Measurements from ENCODE around the gene TMC7. TPM values are rescaled to one million over a fixed set of nuclear protein-coding genes. Genes with fewer than 3 reads are reported as not detected.

TMC7 gene
- total RNA-seq, 1 donor from 2014 or later: 3.3 TPM

DNA sequence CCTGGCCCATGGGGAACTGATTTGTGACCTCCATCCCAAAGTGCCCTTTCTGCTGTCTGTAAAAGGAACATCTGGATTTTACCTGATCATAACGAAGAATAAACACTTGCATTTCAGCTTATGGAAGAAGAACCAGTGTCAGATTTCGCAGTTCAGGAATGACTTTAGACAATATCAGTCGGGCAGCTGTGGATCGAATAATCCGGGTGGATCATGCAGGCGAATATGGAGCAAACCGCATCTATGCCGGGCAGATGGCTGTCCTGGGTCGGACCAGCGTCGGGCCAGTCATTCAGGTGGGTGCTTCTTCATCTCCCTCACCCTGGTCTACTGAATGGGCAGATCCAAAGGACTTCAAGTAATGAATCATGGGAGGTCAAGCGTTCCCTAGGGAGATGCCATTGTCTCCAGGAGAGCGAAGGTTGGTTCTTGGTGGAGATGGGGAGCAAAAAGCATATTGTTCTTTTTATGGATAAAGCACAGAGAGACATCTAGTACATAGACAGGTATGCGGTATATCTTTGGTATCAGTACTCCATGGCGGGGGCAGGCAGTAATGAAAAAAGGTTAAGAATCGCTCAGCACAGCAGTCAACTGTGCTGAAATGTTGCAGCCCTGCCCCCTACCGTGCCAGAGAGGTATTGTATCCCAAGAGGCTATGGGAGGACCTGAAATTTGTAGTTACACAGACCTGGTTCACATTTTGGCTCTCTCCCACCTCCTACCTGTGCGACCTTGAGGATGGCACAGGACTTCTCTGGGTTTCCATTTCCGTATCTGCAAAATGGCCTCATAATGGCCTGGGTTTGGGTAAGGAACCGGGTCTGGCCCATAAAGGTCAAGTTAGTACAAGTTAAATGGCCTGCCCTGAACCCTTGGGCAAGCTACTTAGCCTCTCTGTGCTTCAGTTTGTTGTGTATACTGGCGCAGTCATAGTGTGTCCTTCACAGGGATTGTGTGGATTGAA, 88.4 kb downstream of the TMC7 start:
- ATAC-seq (peak; percentile 4 to 12), DNase-seq (peak; percentile 70)
- TF ChIP-seq, protein P1, sequence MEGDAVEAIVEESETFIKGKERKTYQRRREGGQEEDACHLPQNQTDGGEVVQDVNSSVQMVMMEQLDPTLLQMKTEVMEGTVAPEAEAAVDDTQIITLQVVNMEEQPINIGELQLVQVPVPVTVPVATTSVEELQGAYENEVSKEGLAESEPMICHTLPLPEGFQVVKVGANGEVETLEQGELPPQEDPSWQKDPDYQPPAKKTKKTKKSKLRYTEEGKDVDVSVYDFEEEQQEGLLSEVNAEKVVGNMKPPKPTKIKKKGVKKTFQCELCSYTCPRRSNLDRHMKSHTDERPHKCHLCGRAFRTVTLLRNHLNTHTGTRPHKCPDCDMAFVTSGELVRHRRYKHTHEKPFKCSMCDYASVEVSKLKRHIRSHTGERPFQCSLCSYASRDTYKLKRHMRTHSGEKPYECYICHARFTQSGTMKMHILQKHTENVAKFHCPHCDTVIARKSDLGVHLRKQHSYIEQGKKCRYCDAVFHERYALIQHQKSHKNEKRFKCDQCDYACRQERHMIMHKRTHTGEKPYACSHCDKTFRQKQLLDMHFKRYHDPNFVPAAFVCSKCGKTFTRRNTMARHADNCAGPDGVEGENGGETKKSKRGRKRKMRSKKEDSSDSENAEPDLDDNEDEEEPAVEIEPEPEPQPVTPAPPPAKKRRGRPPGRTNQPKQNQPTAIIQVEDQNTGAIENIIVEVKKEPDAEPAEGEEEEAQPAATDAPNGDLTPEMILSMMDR (IDR thresholded peaks at IDR 0.05): peak; percentile 68
- Histone ChIP-seq H3K27me3 (ENCODE audit: low read depth) (no peaks in the 10 kb centered on the region), H3K36me3 (peaks cover 57% of the 10 kb centered on the region), H3K4me3 (no peak overlapping the region), H3K9me3 (no peaks in the 10 kb centered on the region), H3K27ac (no peak overlapping the region), H3K4me1 (peaks cover 15% of the 10 kb centered on the region)
- intact Hi-C loops (cut with DNase I): no loop called here

DNA sequence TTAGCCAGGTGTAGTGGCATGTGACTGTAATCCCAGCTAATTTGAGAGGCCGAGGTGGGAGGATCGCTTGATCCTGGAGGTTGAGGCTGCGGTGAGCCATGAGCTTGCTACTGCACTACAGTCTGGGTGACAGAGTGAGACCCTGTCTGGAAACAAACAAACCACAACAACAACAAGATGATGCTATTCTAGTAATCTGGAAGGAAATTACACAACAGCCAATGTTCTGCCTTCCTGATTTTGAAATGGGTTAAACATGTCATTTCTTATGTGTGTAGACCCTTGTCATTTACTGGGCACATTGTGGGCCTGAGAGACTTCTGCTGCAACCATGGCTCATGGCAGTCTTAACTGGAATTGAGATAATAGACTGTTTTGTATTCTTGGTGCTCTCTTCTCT, 89.6 kb downstream of the TMC7 start:
- TF ChIP-seq, protein P1 (IDR thresholded peaks at IDR 0.05): no peak
- no peak overlapping the region for H3K27ac ChIP-seq
- H3K27me3 ChIP-seq (ENCODE audit: low read depth): no peaks in the 10 kb centered on the region
- peaks cover 69% of the 10 kb centered on the region for H3K36me3 ChIP-seq
- ATAC-seq: no peak
- DNase-seq: no peak
- H3K4me1 ChIP-seq: peaks cover 13% of the 10 kb centered on the region
- H3K4me3 ChIP-seq: no peak overlapping the region
- intact Hi-C loops (cut with DNase I): no loop called here
- no peaks in the 10 kb centered on the region for H3K9me3 ChIP-seq

DNA sequence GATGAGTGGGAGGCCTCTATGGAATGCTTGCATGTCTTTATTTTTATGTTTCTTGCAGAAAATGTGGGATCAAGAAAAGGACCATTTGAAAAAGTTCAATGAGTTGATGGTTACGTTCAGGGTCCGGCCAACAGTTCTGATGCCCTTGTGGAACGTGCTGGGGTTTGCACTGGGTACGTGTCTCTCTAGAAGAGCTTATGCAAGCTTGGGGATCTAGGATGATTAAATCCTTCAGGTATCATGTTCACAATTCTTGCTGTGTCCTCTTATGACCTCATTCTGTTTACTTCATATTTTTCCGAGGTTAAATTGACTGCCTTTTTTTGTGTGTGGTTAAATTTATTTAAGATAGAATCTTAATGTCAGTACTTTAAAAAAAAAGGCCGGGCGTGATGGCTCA, 90.1 kb downstream of the TMC7 start:
- DNase-seq (no peak), ATAC-seq (no peak)
- Histone ChIP-seq H3K4me1 (peaks cover 8% of the 10 kb centered on the region), H3K4me3 (no peak overlapping the region), H3K9me3 (no peaks in the 10 kb centered on the region), H3K36me3 (peaks cover 74% of the 10 kb centered on the region), H3K27ac (no peak overlapping the region), H3K27me3 (ENCODE audit: low read depth) (no peaks in the 10 kb centered on the region)
- intact Hi-C loops (cut with DNase I): no loop called here
- TF ChIP-seq, protein P1 (IDR thresholded peaks at IDR 0.05): no peak

DNA sequence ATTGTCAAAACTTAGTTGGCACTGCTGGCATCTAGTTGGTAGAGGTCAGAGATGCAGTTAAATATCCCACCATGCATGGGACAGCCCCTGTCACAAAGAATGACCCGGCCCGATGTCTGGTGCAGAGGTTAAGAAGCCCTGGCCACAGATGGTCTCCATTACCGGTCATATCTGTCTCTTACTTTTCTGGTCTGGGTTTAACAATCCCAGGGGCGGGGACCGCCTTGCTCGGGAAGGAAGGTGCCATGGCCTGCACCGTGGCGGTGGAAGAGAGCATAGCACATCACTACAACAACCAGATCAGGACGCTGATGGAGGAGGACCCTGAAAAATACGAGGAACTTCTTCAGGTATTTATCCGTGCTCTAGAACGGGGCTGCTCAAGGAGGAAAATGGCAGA, 91.8 kb downstream of the TMC7 start:
- no peaks in the 10 kb centered on the region for H3K27me3 ChIP-seq (ENCODE audit: low read depth)
- no peak for ATAC-seq
- TF ChIP-seq, protein P1 (IDR thresholded peaks at IDR 0.05): no peak
- DNase-seq: no peak
- intact Hi-C loops (cut with DNase I): no loop called here
- H3K4me3 ChIP-seq: no peak overlapping the region
- no peaks in the 10 kb centered on the region for H3K9me3 ChIP-seq
- H3K4me1 ChIP-seq: no peaks in the 10 kb centered on the region
- peaks cover 84% of the 10 kb centered on the region for H3K36me3 ChIP-seq
- no peak overlapping the region for H3K27ac ChIP-seq

DNA sequence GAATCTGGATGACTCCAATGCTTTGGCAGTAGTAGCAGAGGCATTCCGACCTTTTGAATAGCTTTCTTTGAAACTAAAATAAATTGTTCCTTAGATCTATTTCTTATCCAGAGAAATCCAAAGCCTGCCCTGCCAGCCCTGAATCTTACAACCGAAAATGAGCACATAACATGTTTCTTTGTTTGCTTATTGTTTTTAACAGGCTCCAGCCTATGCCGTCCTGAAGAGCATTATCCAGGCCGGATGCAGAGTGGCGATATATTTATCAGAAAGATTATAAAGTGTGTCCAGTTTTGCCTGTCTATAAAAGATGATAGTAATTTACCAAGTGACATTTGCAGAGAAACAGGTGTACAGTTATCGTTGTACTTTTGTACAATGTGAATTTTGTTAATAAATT, 94.1 kb downstream of the TMC7 start:
- ATAC-seq (no peak), DNase-seq (no peak)
- Histone ChIP-seq H3K36me3 (peaks cover 77% of the 10 kb centered on the region), H3K9me3 (no peaks in the 10 kb centered on the region), H3K27ac (no peak overlapping the region), H3K4me3 (no peak overlapping the region), H3K4me1 (no peaks in the 10 kb centered on the region), H3K27me3 (ENCODE audit: low read depth) (no peaks in the 10 kb centered on the region)
- intact Hi-C loops (cut with DNase I): no loop called here
- TF ChIP-seq, protein P1 (IDR thresholded peaks at IDR 0.05): no peak
